ENCODE results near the gene LRRC27. TPM values are rescaled to one million over a fixed set of nuclear protein-coding genes. Genes with fewer than 3 reads are reported as not detected.

The LRRC27 gene
- total RNA-seq, 2 experiments from 2014 or later = 13.0 to 17.3 TPM

DNA sequence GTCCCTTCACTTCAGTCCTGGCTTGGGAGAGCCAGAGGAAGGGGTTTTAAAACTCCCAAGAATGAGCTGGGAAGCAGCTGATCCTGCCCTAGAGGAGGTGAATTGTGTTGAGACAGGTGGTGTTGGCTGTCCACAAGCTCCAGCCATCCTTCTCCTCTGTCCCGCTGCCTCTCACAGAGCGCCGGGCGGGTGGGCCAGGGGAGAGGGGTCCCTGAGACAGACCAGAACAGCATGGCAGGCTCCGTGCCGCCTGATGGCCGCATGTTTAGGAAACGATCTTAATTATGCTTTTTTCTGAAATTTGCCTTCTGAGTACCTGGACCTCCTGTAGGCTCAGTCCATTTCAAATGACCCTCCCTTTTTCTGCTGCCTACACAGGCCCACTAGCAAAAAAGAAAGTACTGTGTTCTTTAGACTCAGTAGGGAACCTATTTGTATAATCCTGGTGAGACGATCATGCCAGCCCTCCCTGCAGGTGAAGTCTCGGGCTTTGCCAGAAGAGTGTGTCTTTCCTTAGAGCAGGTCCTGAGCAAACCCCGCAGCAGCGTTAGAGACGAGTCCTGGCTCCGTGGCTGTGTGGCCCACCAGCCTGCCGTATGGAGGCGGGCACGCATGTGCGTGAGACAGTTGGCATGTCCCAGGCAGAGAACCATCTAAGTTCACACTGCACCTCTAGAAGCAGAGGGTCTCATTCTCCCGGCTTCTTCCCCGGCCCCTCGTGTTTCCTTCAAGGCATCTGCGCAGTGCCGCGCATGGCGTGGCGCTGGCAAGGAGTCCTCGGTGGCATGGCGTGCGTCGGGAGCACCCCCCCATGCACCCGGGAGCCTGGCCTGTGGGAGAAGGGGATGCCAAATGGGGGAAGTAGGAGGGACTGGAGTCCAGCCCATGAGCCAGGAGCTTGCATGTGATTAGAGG, 38.7 kb downstream of the LRRC27 start:
- no peaks in the 10 kb centered on the region for H3K36me3 ChIP-seq (ENCODE audit: insufficient read depth, low read length)
- no peak overlapping the region for H3K4me2 ChIP-seq (ENCODE audit: low read length)
- no peaks in the 10 kb centered on the region for H3K9me2 ChIP-seq (ENCODE audit: insufficient read depth, low read length)
- H3K4me3 ChIP-seq (ENCODE audit: low read depth, low read length, poor library complexity, severe bottlenecking) = no peak overlapping the region
- POLR2A ChIA-PET = no interaction called here
- no peaks in the 10 kb centered on the region for H4K20me1 ChIP-seq (ENCODE audit: insufficient read depth, low read length)
- intact Hi-C loops (cut with micrococcal nuclease; ENCODE audit: unreplicated experiment) = no loop called here
- no peak overlapping the region for H3K27ac ChIP-seq (ENCODE audit: low read depth, low read length, poor library complexity, severe bottlenecking)
- TF ChIP-seq EZH2phosphoT487 (IDR thresholded peaks at IDR 0.05; ENCODE audit: borderline replicate concordance, low read depth, low read length) = no peak
- TF ChIP-seq, protein P1, sequence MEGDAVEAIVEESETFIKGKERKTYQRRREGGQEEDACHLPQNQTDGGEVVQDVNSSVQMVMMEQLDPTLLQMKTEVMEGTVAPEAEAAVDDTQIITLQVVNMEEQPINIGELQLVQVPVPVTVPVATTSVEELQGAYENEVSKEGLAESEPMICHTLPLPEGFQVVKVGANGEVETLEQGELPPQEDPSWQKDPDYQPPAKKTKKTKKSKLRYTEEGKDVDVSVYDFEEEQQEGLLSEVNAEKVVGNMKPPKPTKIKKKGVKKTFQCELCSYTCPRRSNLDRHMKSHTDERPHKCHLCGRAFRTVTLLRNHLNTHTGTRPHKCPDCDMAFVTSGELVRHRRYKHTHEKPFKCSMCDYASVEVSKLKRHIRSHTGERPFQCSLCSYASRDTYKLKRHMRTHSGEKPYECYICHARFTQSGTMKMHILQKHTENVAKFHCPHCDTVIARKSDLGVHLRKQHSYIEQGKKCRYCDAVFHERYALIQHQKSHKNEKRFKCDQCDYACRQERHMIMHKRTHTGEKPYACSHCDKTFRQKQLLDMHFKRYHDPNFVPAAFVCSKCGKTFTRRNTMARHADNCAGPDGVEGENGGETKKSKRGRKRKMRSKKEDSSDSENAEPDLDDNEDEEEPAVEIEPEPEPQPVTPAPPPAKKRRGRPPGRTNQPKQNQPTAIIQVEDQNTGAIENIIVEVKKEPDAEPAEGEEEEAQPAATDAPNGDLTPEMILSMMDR (conservative IDR thresholded peaks at IDR 0.05; ENCODE audit: low read length) = no peak
- H3K79me2 ChIP-seq (ENCODE audit: insufficient read depth, low read depth, low read length) = no peaks in the 10 kb centered on the region
- no TSS peak for BruUV-seq (replicated peaks)
- no peaks in the 10 kb centered on the region for H3K9me3 ChIP-seq (ENCODE audit: low read length)
- H2AFZ ChIP-seq (ENCODE audit: low read length) = no peak overlapping the region
- no peak for DNase-seq (ENCODE audit: low spot score)
- no peaks in the 10 kb centered on the region for H3K4me1 ChIP-seq (ENCODE audit: insufficient read depth, low read length, poor library complexity, severe bottlenecking)
- CTCF ChIA-PET (ENCODE audit: unreplicated experiment) = interaction anchor here (0.7 kb wide), 1 partner anchor 76 kb away, joined by 3 read pairs; no protein-coding TSS in a partner anchor

DNA sequence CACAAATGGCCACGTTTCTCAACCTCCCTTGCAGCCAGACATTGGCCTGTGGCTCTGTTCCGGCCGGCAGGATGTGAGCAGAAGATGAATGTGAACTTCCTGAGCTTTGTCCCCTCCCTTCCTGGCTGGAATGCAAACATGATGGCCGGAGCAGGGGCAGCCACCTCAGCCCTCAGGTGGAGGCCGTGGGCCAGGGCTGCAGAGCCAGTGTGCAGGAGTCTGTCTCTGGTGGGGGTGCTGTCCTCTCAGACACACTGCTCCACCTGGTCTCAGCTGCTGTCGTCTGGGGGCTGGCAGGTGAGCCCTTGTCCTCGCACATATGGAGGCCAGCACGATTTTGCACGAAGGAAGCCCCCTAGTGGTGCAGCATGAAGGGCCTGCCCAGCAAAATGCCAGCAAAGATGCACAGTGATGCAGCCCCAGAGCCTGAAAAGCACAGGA, 39.7 kb downstream of the LRRC27 start:
- Histone ChIP-seq H3K4me3 (ENCODE audit: low read depth, low read length, poor library complexity, severe bottlenecking) (no peak overlapping the region), H3K79me2 (ENCODE audit: insufficient read depth, low read depth, low read length) (no peaks in the 10 kb centered on the region), H3K36me3 (ENCODE audit: insufficient read depth, low read length) (no peaks in the 10 kb centered on the region), H3K4me1 (ENCODE audit: insufficient read depth, low read length, poor library complexity, severe bottlenecking) (no peaks in the 10 kb centered on the region), H3K9me3 (ENCODE audit: low read length) (no peaks in the 10 kb centered on the region), H4K20me1 (ENCODE audit: insufficient read depth, low read length) (no peaks in the 10 kb centered on the region), H3K27ac (ENCODE audit: low read depth, low read length, poor library complexity, severe bottlenecking) (no peak overlapping the region), H3K4me2 (ENCODE audit: low read length) (no peak overlapping the region), H3K9me2 (ENCODE audit: insufficient read depth, low read length) (no peaks in the 10 kb centered on the region), H2AFZ (ENCODE audit: low read length) (no peak overlapping the region)
- TF ChIP-seq, protein P1 (conservative IDR thresholded peaks at IDR 0.05; ENCODE audit: low read length) = peak; percentile 72
- no peak for TF ChIP-seq EZH2phosphoT487 (IDR thresholded peaks at IDR 0.05; ENCODE audit: borderline replicate concordance, low read depth, low read length)
- DNase-seq (ENCODE audit: low spot score) = peak; percentile 28
- CTCF ChIA-PET (ENCODE audit: unreplicated experiment) = no interaction called here
- POLR2A ChIA-PET = no interaction called here
- intact Hi-C loops (cut with micrococcal nuclease; ENCODE audit: unreplicated experiment) = no loop called here
- no TSS peak for BruUV-seq (replicated peaks)
